Gastrocnemius medialis (tissue), 4 donors: ENCODE measurements around the gene IGFBP4.

ENCODE experiments used
- POLR2A ChIP-seq, 2 donors: fragments of 450-650 bp; IDR thresholded peaks; one replicate each; pipeline ENCODE4 v1.6.1; 2017; ENCODE audit warnings: antibody characterized with exemption in 2 of 2, mild to moderate bottlenecking in 2 of 2, moderate library complexity in 2 of 2
- TF ChIP-seq, protein P1 (sequence below), 5 experiments: fragments of 450-650 bp in 3 of 5; fragments of 200-600 bp in 2 of 5; sonication (generic) in 2 of 5; IDR thresholded peaks in 4 of 5; conservative IDR thresholded peaks in 1 of 5; 1 replicate in 4 of 5; 2 replicates in 1 of 5; pipeline ENCODE4 v1.5.1; 2016 to 2019; ENCODE audit warnings: antibody characterized with exemption in 5 of 5, mild to moderate bottlenecking in 3 of 5, moderate library complexity in 3 of 5

DNA sequence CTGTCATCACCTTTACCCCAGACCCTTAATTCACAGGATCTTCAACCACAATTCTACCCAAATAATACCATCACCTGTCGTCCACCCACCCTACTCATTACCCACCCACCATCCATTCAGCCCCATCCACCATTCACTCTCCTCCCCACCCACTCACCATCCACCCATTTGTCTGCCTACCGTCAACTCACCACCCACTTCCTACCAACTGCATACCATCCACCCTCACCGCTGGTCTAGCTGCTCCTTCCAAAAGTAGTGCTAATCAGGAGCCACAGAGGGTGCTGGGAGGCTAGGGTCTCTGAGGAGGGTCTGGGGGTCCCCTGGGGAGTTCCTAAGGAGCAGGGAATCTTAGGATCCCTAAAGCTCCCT lies 12.0 kb upstream of the IGFBP4 start:
- TF ChIP-seq, protein P1, sequence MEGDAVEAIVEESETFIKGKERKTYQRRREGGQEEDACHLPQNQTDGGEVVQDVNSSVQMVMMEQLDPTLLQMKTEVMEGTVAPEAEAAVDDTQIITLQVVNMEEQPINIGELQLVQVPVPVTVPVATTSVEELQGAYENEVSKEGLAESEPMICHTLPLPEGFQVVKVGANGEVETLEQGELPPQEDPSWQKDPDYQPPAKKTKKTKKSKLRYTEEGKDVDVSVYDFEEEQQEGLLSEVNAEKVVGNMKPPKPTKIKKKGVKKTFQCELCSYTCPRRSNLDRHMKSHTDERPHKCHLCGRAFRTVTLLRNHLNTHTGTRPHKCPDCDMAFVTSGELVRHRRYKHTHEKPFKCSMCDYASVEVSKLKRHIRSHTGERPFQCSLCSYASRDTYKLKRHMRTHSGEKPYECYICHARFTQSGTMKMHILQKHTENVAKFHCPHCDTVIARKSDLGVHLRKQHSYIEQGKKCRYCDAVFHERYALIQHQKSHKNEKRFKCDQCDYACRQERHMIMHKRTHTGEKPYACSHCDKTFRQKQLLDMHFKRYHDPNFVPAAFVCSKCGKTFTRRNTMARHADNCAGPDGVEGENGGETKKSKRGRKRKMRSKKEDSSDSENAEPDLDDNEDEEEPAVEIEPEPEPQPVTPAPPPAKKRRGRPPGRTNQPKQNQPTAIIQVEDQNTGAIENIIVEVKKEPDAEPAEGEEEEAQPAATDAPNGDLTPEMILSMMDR (IDR thresholded peaks at IDR 0.05 in 4 of 5, conservative IDR thresholded peaks at IDR 0.05 in 1 of 5) = no peak
- no peak for TF ChIP-seq POLR2A (IDR thresholded peaks at IDR 0.05)
